SU-DHL-6 (cell line): ENCODE results near the gene TGM1.

ENCODE experiments used
- CTCF ChIP-seq: fragments of 200-600 bp; sonication (generic); IDR thresholded peaks from one replicate; pipeline ENCODE4 v1.5.1; 2017; ENCODE audit warnings: antibody characterized with exemption, mild to moderate bottlenecking, low read length, moderate library complexity; ENCODE audit not compliant: insufficient read depth, poor library complexity, severe bottlenecking
- EZH2phosphoT487 ChIP-seq: fragments of 200-600 bp; sonication (generic), shearing (Covaris generic); conservative IDR thresholded peaks from 2 replicates; pipeline ENCODE4 v1.6.1; 2018; ENCODE audit warnings: mild to moderate bottlenecking, antibody characterized with exemption, low read length, moderate library complexity, mixed read lengths

- TF ChIP-seq EZH2phosphoT487 (no peak), CTCF (no peak)
Measured at GRCh38 chr14:24211311-24211710, 51.7 kb downstream of the TGM1 start.
